HG02763 (cell line): ENCODE measurements around the gene IL22RA2.
A peak's percentile ranks its signal among the peaks of the same experiment; 100 is the strongest.
"Not testable (repeated sequence)": the region's sequence is repeated elsewhere in the genome, so short reads cannot be mapped to it uniquely, and the experiment has no call there.

Experiments
- ATAC-seq: cut with Tn5 transposase; IDR thresholded peaks from one replicate; pipeline ENCODE4 v1.9.1; 2021; ENCODE audit warnings: mild to moderate bottlenecking, moderate library complexity; ENCODE audit not compliant: unreplicated experiment

Gene IL22RA2, protein sequence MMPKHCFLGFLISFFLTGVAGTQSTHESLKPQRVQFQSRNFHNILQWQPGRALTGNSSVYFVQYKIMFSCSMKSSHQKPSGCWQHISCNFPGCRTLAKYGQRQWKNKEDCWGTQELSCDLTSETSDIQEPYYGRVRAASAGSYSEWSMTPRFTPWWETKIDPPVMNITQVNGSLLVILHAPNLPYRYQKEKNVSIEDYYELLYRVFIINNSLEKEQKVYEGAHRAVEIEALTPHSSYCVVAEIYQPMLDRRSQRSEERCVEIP

DNA sequence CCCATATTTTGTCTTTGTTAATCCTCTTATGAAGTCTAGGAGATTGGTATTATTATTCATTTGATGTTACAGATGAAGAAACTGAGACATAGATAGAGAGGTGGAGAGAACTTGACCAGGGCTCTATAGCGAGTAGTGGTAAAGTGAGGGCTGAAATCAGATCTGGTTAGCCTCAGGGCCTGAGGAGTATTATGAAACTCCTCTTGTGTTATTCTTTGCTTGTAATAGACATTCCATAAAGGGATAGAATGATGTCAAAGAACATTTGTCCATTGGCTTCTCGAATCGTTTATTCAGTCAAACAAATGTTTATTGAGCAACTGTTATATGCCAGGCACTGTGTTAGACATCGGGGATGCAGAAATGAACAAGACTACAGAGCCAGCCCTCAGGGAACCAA, at the start of gene IL22RA2:
IL22RA2 (minus strand) TSS at position 144 of the 400 bp plus-strand sequence. CDS start 11,895 bp downstream, outside the sequence.
- ATAC-seq = no peak

DNA sequence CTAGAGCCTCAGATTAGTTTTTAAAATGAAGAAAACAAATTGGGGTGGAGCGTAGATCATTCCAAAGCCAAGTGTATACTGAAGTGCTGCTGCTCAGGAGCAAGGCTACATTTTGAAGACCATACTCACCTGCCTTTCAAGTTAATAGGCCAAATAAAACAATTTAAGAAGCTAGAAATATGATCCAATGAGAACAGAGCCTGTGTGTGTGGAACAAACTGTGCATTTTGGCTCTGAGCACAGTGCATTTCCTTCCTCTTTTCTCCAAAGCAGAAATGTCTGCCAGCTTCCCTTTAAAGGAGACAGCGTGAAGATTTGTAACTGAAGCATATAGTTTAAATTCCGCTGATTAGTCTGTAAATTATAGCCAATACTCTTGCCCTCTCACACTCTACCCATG, 48.9 kb upstream of the IL22RA2 start:
- no peak for ATAC-seq

DNA sequence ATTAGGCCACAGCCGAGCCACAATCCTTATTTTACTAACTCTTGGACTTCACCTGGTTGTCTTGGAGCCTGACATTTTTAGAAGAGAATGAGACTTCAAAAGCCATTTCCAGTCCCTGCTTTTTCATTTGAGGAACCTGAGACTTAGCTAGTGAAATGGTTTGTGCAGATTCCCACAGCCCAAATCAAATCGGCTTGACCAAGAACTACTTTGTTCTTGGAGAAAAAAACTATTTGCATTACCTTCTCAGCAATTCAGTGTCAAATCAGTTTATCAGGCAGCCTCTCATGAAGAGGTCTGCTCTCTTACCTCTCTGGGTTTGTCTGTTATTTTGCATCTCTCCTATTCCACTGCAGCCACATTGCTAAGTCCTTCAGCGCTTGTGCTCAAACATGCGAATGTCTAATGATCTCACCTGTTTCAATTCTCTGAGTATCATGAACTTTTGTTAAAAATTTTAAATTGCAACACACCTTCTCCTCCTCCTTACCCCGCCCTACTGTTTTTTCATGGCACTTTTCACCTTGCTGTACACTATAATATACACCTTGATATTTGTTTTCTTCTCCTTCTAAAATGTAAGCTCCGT, 46.3 kb upstream of the IL22RA2 start:
- ATAC-seq = no peak

DNA sequence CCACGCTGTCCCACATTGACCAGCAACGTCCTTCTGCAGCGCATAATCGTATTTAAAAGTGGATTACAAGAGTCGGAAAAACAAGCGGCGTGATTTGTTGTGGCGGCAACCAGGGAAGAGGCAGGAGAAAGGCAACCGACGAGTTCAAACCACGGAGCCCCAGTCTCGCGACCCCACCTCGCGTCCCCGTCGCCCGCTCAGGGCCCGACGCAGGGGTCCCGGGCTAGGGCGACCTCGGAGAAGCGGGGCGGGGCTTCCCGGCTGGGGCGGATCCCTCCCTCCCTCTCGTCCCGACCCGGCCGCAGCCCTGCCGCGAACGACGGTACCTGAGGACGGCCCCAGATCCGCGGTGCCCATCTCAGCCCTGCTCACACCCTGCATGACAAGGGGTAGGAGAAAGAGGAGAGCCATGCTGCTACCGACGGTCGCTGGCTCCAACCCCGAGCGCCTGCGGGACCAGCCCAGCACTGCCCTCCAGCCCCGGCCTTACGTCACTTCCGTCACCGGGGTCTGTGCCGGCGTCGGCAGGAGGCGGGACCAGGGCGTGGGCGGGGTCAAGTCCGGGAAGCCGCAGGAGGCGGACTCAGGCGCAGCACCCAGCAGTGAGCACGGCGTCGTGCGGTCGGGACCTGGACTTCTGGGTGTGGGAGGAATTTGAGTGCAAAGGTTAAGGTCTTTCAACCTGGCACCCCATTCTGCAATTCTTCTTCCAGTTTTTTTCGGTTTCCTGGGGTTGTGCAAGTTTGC, 45.6 kb upstream of the IL22RA2 start, which contains the start of gene IFNGR1:
IFNGR1 (minus strand) TSS at position 469 of the 747 bp plus-strand sequence; CDS start at position 411, 58 bp downstream.
- peak; percentile 94 for ATAC-seq

DNA sequence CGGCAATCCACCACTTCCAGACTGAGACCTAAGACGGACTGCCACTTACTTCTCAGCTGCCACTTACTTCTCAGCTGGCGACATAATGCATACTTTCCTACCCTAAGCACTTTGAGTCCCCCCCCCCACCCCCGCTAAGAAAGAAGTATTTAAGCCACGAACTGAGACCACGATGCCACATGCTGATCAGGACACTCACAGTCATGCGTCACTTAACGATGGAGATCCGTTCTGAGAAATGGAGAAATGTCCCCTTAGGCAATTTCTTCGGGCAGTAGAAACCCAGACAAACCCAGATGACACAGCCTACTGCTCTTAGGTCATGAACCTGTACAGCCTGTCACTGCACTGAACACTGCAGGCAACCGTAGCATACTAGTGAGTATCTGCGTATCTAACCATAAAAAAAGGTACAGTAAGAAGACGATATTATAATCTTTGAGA, 45.1 kb upstream of the IL22RA2 start:
- ATAC-seq = peak; percentile 32

DNA sequence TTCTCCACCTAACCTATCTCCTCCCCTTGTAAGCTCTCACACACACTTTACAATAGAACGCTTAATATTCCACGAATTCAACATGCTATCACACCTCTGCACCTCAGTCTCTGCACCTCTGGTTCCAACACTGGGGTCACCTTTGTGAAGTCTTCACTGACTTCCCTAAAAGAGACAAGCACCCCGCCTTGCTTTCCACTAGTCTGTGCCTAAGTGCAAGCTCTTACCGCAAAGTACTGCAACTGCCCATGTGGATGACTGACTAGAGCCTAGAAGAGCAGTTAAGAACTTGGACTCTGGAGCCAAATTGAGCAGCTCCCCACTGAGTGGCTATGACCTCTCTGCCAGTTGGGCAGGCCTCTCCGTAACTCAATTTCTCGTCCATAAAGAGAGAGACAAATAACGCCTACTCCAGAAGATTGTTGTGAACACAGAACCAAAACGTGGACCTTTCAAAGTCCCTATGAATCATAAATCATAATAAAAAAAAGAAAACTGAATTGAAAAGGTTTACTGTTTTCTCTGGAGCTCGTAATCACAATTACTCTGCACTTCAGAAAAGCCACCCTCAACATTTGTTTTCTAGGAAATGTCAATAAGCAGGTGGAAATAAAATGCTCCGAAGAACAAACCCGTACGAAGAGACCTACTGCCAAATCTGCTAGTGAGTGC, 44.5 kb upstream of the IL22RA2 start:
- ATAC-seq = no peak

DNA sequence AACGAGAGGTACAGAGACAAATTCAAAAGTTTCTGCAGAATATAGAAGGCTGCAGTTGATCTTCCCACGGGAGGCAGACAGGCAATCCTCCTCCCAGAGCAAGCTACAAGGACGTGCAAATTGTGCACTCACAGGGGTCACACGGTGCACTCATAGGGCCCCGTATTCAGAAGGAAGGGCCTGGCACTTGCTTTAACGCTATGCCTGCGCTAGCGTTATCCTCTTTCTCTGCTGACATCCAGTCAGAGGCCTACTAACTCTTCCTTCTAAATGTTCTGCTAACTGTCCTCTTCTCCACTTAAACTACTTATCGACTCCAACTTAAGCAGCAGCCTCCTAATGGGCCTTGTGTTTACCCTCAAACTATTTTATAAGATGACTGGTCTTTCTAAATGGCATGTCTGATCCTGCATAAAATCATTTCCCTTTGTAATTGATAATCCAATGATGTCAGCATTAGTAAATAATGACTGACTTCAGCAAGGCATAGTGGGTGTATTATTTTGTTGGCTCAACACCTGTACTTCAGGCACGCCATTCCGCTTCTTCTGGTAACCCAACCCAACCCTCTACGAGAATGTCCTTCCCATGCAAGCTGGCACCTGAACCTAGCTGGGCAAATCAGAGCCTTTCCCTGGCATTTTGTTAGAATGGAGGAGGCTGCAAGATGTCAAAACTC, 43.6 kb upstream of the IL22RA2 start:
- no peak for ATAC-seq

DNA sequence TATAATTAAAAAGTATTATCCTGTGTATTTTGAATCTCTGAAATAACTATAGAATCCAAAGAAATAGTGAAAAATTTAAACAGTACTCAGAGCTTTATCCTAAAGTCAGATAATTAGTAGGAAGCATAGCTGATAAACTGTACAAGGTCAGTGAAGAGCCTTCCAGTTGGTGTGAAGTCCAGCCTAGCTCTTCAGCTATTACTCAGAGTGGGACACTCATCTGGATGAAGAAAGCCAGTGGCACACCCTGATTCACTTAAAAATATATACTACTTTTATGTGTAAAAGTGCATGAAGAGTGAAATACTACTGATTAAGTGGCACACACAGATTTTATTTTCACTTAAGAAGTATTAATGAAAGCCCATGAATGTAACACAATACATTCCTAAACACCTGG, 42.7 kb upstream of the IL22RA2 start:
- ATAC-seq = no peak

DNA sequence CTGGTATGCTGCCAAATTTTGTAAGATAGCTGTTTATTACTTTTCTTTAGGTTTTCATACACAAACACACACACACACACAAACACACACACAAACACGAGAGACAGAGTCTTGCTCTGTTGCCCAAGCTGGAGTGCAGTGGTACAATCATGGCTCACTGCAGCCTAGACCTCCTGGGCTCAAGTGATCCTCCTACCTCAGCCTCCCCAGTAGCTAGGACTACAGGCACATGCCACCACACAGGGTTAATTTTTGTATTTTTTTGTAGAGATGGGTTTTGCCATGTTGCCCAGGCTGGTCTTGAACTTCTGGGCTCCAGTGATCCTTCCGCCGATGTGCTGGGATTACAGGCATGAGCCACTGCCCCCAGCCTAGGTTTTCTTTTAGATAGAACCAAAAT, 42.2 kb upstream of the IL22RA2 start:
- ATAC-seq = not testable (repeated sequence)

DNA sequence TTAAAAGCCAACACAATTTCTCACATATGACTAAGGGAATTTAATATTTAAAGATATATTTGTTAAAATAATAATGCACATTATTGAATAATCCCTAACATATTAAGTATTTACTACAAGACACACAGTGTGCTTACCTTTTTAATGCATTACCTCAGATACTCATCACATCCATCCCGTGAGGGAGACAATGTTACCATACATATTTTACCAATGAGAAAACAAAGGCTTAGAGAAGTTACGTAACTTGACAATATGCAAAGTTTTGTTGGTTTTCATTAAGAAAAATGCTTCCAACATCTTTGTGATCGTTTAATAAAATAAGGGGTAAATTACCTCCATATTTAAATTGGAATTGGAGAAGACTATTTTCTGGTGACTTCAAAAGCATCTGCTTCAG, 41.5 kb upstream of the IL22RA2 start:
- ATAC-seq = no peak

DNA sequence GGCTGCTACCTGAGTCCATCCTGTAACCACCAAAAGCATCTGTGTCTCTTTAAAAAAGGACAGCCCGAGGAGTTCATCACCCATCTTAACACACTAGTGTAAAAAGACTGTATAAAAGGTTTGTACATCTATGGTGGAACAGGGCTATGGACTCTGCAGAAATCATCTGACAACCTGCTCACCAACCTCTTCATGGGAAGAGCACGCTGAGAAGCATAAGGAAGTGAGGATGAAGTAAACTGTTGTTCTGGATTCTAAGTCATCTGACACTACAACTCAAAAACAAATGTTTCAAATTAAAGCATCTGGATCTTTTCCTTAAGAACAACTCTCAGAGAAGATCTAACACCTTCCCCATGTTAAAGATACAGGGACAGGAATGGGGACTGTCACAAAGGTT, 40.4 kb upstream of the IL22RA2 start:
- no peak for ATAC-seq

DNA sequence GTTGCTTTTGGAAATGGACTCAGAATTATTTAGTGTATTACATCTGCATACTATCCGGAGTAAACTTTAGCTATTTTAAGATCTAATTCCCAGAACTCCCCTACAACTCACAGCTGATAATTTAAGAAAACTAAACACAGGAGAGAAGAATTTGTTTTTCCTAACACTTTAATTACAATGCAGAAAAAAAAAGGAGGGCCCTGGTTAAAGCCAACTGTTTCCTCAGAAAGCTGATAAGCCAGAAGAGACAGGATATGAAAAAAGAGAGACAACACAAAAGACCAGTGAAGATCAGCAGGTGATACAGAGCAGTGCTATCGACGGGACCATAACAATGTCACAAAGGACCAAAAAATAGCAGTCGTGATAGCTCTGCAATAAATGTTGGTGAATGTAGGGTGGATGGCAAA, 39.9 kb upstream of the IL22RA2 start:
- no peak for ATAC-seq

DNA sequence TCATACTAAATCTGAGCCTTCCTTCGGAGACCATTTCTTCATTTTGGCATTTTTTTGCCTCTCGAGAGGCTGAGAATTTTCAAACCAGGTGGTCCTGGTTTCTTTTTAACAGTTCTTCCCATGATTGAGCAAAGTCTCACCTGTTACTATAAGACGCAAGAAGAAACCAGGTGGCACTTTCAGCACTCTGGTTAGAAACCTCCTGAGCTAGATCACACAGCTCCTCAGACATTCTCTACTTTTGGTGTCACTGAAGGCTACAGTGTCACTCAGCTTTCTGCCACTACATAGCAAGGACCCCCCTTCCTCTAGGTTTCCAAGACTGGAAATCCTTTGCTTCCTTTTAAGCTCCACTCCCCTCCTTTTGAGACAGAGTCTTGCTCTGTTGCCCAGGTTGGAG, 38.5 kb upstream of the IL22RA2 start:
- no peak for ATAC-seq

DNA sequence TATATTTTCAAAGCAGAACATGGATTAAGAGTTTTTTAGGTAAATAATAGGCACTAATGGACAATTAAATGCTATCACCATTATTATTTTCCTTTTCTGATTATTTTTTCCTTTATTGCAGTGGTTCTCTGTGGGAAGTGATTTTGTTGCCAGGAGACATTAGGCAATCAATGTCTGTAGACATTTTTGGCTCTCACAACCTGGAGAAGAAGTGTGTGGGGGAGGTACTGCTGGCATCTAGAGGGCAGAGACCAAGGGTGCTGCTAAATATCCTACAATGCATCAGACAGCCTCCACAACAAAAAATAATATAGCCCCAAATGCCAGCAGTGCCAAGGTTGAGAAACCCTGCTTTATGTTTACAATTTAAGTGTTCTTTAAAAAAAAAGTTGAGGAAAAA, 37.5 kb upstream of the IL22RA2 start:
- no peak for ATAC-seq

DNA sequence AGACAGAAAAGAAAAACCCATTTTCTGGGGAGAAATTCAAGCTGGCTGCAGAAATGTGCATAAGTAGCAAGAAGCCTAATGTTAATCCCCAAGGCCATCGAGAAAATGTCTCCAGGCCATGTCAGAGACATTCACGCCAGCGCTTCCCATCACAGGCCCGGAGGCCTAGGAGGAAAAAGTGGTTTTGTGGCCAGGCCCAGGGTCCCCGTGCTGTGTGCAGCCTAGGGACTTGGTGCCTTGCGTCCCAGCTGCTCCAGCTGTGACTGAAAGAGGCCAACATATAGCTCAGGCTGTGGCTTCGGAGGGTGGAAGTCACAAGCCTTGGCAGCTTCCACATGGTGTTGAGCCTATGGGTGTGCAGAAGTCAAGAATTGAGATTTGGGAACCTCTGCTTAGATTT, 34.8 kb upstream of the IL22RA2 start:
- ATAC-seq = no peak

DNA sequence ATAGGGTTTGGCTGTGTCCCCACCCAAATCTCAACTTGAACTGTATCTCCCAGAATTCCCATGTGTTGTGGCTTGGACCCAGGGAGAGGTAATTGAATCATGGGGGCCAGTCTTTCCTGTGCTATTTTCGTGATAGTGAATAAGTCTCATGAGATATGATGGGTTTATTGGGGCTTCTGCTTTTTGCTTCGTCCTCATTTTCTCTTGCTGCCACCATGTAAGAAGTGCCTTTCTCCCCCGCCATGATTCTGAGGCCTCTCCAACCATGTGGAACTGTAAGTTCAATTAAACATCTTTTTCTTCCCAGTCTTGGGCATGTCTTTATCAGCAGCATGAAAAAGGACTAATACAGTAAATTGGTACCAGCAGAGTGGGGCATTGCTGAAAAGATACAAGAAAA, 34.0 kb upstream of the IL22RA2 start:
- ATAC-seq = not testable (repeated sequence)

DNA sequence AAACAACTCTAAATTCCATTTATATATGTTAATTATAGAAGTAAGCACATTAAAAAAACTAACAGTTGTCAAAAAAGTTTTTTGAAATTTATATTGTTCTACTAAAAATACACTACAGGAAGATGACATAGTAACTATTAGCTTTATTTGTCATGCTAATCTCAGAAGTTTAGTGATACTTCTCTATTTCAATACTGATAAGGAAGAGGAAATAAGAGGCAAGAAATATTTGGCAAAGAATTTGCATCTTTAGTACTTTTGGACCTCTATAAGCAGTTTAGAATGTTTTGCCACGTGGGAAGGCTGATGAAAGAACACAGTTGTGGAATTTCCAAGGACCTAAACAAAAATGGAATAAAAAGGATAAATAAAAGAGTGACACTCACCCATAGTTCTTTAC, 33.1 kb upstream of the IL22RA2 start:
- no peak for ATAC-seq

DNA sequence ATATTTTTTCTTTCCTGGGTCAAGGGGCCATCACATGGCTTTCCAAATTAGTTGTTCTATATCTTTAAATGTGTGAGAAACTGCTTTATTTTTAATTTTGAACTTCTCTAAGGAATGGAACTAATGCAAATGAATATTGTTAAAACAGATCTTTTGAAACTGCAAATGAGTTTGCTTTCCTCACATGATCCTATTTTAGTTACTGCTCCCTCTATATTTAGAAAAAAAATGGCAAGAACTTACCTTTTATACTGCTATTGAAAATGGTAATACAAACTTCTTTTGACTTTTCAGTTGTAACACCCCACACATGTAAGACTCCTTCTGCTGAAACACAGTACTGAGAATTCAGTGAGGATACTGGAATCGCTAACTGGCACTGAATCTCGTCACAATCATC, 29.8 kb upstream of the IL22RA2 start:
- no peak for ATAC-seq

DNA sequence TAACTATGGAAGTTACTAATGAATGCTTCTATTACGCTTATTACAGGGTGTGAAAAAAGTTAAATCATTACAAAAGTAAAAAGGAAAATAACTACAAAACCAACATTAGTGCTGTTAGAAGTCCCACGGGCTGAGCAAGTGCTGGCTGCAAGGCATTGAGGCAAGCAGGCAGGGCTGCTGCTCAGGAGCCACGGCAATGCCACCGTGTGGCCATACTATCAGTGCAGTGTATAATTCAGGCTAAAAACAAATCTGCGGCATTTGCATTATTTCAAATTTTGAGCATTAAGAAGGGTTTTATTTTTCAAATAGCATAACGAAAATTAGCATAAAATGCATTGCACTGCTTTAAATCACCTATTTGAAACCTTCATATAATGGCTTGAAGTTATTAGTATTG, 28.6 kb upstream of the IL22RA2 start:
- no peak for ATAC-seq

DNA sequence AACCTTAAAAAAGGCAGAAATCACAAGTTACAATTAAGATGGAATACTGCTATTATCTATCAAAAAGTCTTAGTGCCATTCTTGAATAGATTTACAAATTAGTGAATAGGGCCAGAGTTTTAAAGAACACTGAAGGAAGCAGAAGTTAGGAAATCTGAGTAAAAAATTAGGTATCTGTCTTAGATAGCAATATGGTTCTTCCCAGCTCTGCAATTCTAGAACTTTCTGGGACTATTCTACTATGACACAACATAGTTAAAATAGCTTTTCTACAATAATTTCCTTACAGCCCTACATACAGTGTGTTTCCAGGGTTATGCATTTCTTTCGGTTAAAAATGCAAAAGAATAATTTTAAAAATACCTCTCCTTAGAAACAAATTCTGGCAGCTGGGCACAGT, 27.6 kb upstream of the IL22RA2 start:
- ATAC-seq = no peak

DNA sequence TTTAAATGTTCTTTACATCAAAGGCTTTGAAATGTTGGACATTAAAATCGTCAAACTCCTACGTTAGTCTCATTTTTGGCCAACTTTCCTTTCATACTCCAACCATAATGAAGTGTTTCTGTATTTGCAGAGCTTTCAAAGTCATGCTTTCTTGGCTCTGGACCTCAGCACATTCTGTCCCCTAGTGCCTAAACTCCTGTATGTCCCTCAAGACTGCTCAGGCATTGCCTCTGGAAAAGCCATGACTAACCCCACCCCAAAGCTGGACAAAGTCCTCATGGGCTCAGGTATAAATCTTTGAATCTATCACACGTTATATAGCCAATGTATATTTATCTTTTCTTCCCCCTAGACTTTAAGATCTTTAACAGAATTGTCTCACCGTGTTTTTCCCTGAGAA, 26.8 kb upstream of the IL22RA2 start:
- ATAC-seq = no peak
